K562 (cell line): ENCODE data around the gene OXA1L. TPM values are rescaled to one million over a fixed set of nuclear protein-coding genes. Genes with fewer than 3 reads are reported as not detected.

ENCODE experiments used
- ATAC-seq: fragments of 200-7000 bp; cut with Tn5 transposase; 3 replicates; pipeline ENCODE4 v1.9.1; 2020; ENCODE audit warnings: moderate library complexity
- BruUV-seq: library from RNA; stranded (reverse); fragments of 400-500 nt; replicated peaks from 2 replicates; lab custom pipeline; 2021; lab: Mats Ljungman, UMichigan
- CTCF ChIA-PET: fragments of 300-600 bp; formaldehyde crosslinking; extraction: SDS; loops from one replicate; lab custom pipeline; 2021; ENCODE audit warnings: low intra/inter-chr PET ratio; lab: Yijun Ruan, JAX
- POLR2A ChIA-PET: fragments of 300-600, 350-650 bp; sonication (Branson Sonifier 250); formaldehyde crosslinking; extraction: SDS; loops from one replicate; lab custom pipeline; 2021; ENCODE audit warnings: antibody characterized with exemption, inconsistent platforms; lab: Yijun Ruan, JAX
- DNase-seq, 4 experiments: peaks; one replicate each; pipeline versions ENCODE4 v3.0.0 to v3.0.0-alpha.2; 2011 to 2018; ENCODE audit warnings: low spot score in 3 of 4, mixed read lengths in 3 of 4; ENCODE audit errors: extremely low read depth in 1 of 4
- FAIRE-seq: peaks from 2 replicates; lab custom pipeline; 2011; peaks lifted over from hg19 to GRCh38; lab: Jason Lieb, UNC
- H2AFZ ChIP-seq: 2 replicates; pipeline ENCODE4 v1.6.0; 2011; ENCODE audit warnings: low read depth, low read length, control low read depth, inconsistent platforms
- H3K27ac ChIP-seq: fragments of 200-600 bp; 3 replicates; pipeline ENCODE4 v1.8.0; 2011; ENCODE audit warnings: low read depth, mild to moderate bottlenecking, control low read depth, inconsistent platforms, low read length, moderate library complexity, mixed read lengths; ENCODE audit errors: extremely low read depth
- H3K27me3 ChIP-seq, 2 experiments: fragments of 300-600 bp in 1 of 2; 2 replicates in 1 of 2; 3 replicates in 1 of 2; pipeline versions ENCODE4 v1.6.0 to v1.8.0; 2011; ENCODE audit warnings: inconsistent platforms in 2 of 2, low read length in 2 of 2, mild to moderate bottlenecking in 1 of 2, mixed read lengths in 1 of 2, moderate library complexity in 1 of 2; ENCODE audit not compliant: control insufficient read depth in 2 of 2, insufficient read depth in 2 of 2
- H3K36me3 ChIP-seq: fragments of 300-600 bp; 3 replicates; pipeline ENCODE4 v1.8.0; 2011; ENCODE audit warnings: mild to moderate bottlenecking, low read length, inconsistent platforms; ENCODE audit not compliant: control insufficient read depth, insufficient read depth
- H3K4me1 ChIP-seq, 2 experiments: fragments of 200-600 bp in 1 of 2; replicated peaks in 1 of 2; 2 replicates in 1 of 2; 3 replicates in 1 of 2; pipeline versions ENCODE4 v1.5.1 to v1.8.0; 2011; ENCODE audit warnings: inconsistent platforms in 2 of 2, low read length in 2 of 2, mild to moderate bottlenecking in 1 of 2, mixed read lengths in 1 of 2, moderate library complexity in 1 of 2; ENCODE audit not compliant: control insufficient read depth in 2 of 2, insufficient read depth in 2 of 2
- H3K4me2 ChIP-seq: 2 replicates; pipeline ENCODE4 v1.6.1; 2011; ENCODE audit warnings: low read length, control low read depth, inconsistent platforms, mixed read lengths; ENCODE audit not compliant: insufficient read depth
- H3K4me3 ChIP-seq: fragments of 200-600 bp; sonication (generic), shearing (Covaris generic); 2 replicates; pipeline ENCODE4 v1.5.1; 2016; ENCODE audit warnings: control low read depth, inconsistent platforms
- H3K79me2 ChIP-seq: fragments of 200-600 bp; 3 replicates; pipeline ENCODE4 v1.8.0; 2011; ENCODE audit warnings: low read length, inconsistent platforms; ENCODE audit not compliant: control insufficient read depth, insufficient read depth
- H3K9ac ChIP-seq, 2 experiments: 2 replicates each; pipeline versions ENCODE4 v1.6.0 to v1.6.1; 2011; ENCODE audit warnings: low read depth in 2 of 2, low read length in 2 of 2, control low read depth in 1 of 2, inconsistent platforms in 1 of 2, mild to moderate bottlenecking in 1 of 2, mixed read lengths in 1 of 2; ENCODE audit not compliant: insufficient read depth in 1 of 2
- H3K9me1 ChIP-seq: one replicate; pipeline ENCODE4 v1.6.0; 2011; ENCODE audit warnings: inconsistent platforms, mild to moderate bottlenecking, low read length, moderate library complexity; ENCODE audit not compliant: control insufficient read depth, insufficient read depth
- H3K9me3 ChIP-seq: replicated peaks from 2 replicates; pipeline ENCODE4 v1.5.1; 2011; ENCODE audit warnings: low read depth, low read length, inconsistent platforms; ENCODE audit not compliant: control insufficient read depth, insufficient read depth
- H4K20me1 ChIP-seq: replicated peaks from 2 replicates; pipeline ENCODE4 v1.6.1; 2011; ENCODE audit warnings: low read length, inconsistent platforms, mixed read lengths; ENCODE audit not compliant: control insufficient read depth, insufficient read depth
- FOXK1 ChIP-seq: sonication (generic); formaldehyde crosslinking; IDR thresholded peaks from 2 replicates; pipeline ENCODE4 v1.8.0; 2022; ENCODE audit warnings: missing genetic modification reagents, mild to moderate bottlenecking, borderline replicate concordance
- FOXK2 ChIP-seq, 2 experiments: fragments of 450-650 bp; IDR thresholded peaks in 1 of 2; conservative IDR thresholded peaks in 1 of 2; 2 replicates each; pipeline ENCODE4 v1.6.1; 2016; ENCODE audit warnings: low read depth in 2 of 2, mild to moderate bottlenecking in 1 of 2
- HNRNPH1 ChIP-seq: fragments of 200-400 bp; formaldehyde crosslinking; optimal IDR thresholded peaks from 2 replicates; pipeline ENCODE3; 2017; ENCODE audit warnings: low read depth, mild to moderate bottlenecking, low read length, moderate library complexity
- SMC3 ChIP-seq: conservative IDR thresholded peaks from 2 replicates; pipeline ENCODE4 v1.6.1; 2011; ENCODE audit warnings: low read depth, low read length, improper control_type of control experiment; ENCODE audit not compliant: insufficient read depth
- ZBTB1 ChIP-seq: sonication (generic); formaldehyde crosslinking; IDR thresholded peaks from 2 replicates; pipeline ENCODE4 v1.8.1; 2023; ENCODE audit warnings: missing genetic modification reagents, low read depth, mild to moderate bottlenecking, borderline replicate concordance
- ZNF764 ChIP-seq: fragments of 250-450 bp; sonication (Bioruptor Pico); IDR thresholded peaks from 2 replicates; pipeline ENCODE4 v1.4.0; 2020; ENCODE audit warnings: low read depth, mild to moderate bottlenecking, moderate library complexity
- WGBS: fragments of 100-300 bp; shearing (Covaris generic); methylation state at CpG from one replicate; pipeline ENCODE4 v1.1.6; 2016; ENCODE audit warnings: low coverage, mixed read lengths; ENCODE audit not compliant: insufficient coverage; ENCODE audit errors: missing lambda C conversion rate; 5-methylcytosine and 5-hydroxymethylcytosine counted together
- in situ Hi-C: fragments of 300-500 bp; cut with MboI; formaldehyde crosslinking; loops from 4 replicates; pipeline ENCODE4 v1.15.0; 2018; ENCODE audit warnings: inconsistent platforms, mixed read lengths
- intact Hi-C: fragments of 100-400 bp; cut with micrococcal nuclease; formaldehyde crosslinking; loops from 2 replicates; pipeline ENCODE4 v1.14.2; 2022
- polyA plus RNA-seq, 8 experiments: library from polyadenylated mRNA; depleted of rRNA in 4 of 8; stranded (reverse) in 5 of 8; unstranded in 3 of 8; fragments of >200 nt; fragmentation: Nextera tagmentation in 2 of 8; fragmentation: Illumina TruSeq in 1 of 8; extraction: Ambion mirVana in 2 of 8; extraction: Trizol in 1 of 8; gene quantifications; 2 replicates each; pipeline versions ENCODE4 v1.2.1 to v1.2.3, GENCODE V29; 2011 to 2014; ENCODE audit warnings: inconsistent platforms in 1 of 8, missing spikeins in 1 of 8
- total RNA-seq, 7 experiments: library from RNA; depleted of rRNA in 6 of 7; stranded (reverse); fragments of >200 nt in 6 of 7; fragmentation: Illumina TruSeq in 2 of 7; extraction: Trizol in 2 of 7; gene quantifications; 2 replicates each; pipeline versions ENCODE4 v1.2.1 to v1.2.3, GENCODE V29; 2011 to 2021; ENCODE audit warnings: low replicate concordance in 1 of 7

OXA1L gene
- total and polyA plus RNA-seq, 9 of the 15 experiments (the other 6 are each of a cell fraction or from before 2014, with no cell fraction given): 100 to 204 (median 145) TPM

GRCh38 chr14:22802860-22803686, 36.6 kb downstream of the OXA1L start (continued):
- TF ChIP-seq SMC3 (no peak), ZBTB1 (no peak), HNRNPH1 (no peak), FOXK2 (conservative IDR thresholded peaks at IDR 0.05 in 1 of 2, IDR thresholded peaks at IDR 0.05 in 1 of 2; ENCODE audit: low read depth in 2 of 2) (no peak)
- TF ChIP-seq, all 486 proteins: peak for 0

- peaks cover 0 to 9% of the 10 kb centered on the region in 2 experiments; a peak in 2 of 5 replicates for H3K27me3 ChIP-seq
- no peak overlapping the region for H2AFZ ChIP-seq
- no peaks in the 10 kb centered on the region for H3K36me3 ChIP-seq
- no peak overlapping the region for H3K4me3 ChIP-seq
- no peak overlapping the region for H3K9ac ChIP-seq
- no peaks in the 10 kb centered on the region for H3K9me1 ChIP-seq
- FAIRE-seq: no peak
- no peaks in the 10 kb centered on the region for H3K9me3 ChIP-seq
- DNase-seq: no peak
- intact Hi-C loops (no loop called here), in situ Hi-C loops (no loop called here)
- no peaks in the 10 kb centered on the region; a peak in 1 of 5 replicates for H3K4me1 ChIP-seq
- no peaks in the 10 kb centered on the region for H4K20me1 ChIP-seq
- BruUV-seq: no TSS peak
- ChIA-PET CTCF (no interaction called here), POLR2A (interaction anchor here (1.5 kb wide), 1 partner anchor 14 kb away, joined by 3 read pairs; no protein-coding TSS in a partner anchor)
- no peak overlapping the region for H3K4me2 ChIP-seq
- ATAC-seq: peak; percentile 26; the same call in 1 of the 3 replicates
- 15% methylated on average over 3 of the region's 3 CpGs for WGBS
- TF ChIP-seq ZNF764: no peak
- no peak for TF ChIP-seq FOXK1 (CRISPR knock-in tag)
- H3K27ac ChIP-seq: no peak overlapping the region
- no peaks in the 10 kb centered on the region for H3K79me2 ChIP-seq
These were observed 37.1 kb downstream of the OXA1L start for GRCh38 chr14:22803687-22803974.
